NCI-H1105 treated with DMSO at 0.1 percent for 48 hours (cell line): ENCODE results near the gene SORCS2.
A peak's percentile ranks its signal among the peaks of the same experiment; 100 is the strongest.
"Not testable (repeated sequence)": the region's sequence is repeated elsewhere in the genome, so short reads cannot be mapped to it uniquely, and the experiment has no call there.

Source experiments
- DNase-seq: peaks from one replicate; lab custom pipeline; 2025; lab: John Stamatoyannopoulos, UW

Gene SORCS2

GRCh38 chr4:7552466-7552865, 360.1 kb downstream of the SORCS2 start:
- no peak for DNase-seq

GRCh38 chr4:7553280-7553679, 360.9 kb downstream of the SORCS2 start:
- DNase-seq = no peak

DNA sequence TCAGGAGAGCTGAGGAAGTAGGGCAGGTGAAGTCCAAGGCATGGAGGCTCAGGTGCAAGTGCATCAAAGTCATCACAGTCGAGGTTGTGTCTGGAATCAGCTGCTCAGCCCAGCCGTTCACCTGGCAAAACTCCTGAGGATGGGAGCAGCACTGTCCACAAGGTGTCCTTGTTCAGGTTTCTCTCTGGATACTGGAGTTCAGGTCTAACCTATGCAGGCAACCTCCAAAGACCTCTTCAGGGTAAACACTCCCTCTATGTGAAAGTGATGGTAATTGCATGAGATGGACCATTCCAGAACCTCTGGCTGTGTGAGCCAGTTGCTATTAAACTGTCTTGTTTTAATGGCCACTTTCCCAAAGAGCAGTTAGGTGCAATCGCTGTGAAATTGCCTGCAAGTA, 362.6 kb downstream of the SORCS2 start:
- no peak for DNase-seq

- DNase-seq = no peak
Measured at GRCh38 chr4:7556558-7556957, 364.2 kb downstream of the SORCS2 start.

GRCh38 chr4:7557456-7557855, 365.1 kb downstream of the SORCS2 start:
- no peak for DNase-seq

DNA sequence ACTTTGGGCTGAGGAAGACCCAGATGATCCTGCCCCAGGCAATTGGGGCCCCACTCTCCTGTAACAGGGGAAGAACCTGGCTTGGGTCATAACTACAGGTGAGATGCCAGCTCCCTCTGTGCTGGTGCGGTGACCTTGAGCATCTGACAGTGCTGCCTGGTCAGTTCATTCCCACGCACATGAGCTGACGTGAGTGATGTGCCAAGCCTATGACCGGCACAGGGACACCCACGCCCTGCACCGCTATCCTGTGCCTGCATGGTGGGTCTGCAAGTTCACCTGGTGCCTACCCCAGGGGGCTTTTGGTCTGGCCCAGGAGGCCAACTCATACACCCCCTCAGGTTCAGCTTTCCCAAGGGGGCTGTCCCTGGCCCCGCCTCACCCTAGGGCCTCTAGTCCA, 366.1 kb downstream of the SORCS2 start:
- no peak for DNase-seq

DNA sequence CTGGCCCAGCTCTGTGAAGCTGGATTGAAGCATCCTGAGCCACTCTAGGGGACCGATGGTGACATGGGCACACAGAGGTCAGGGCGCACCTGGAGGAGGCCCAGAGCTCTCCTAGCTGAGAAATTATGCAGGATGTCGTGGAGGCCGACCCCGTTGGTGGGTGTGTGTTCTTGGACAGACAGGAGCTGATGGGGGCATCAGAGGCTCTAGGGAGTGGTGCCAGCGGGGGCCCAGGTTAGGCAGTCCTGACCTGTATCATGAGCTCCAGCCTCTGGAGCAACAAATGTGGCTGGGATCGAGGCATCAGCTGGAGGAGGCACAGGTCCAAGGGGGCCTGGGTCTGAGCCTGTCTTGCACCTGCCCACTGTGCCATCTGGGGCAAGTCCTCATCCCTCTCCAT, 367.0 kb downstream of the SORCS2 start:
- no peak for DNase-seq

- peak; percentile 41 for DNase-seq
Measured at GRCh38 chr4:7559741-7560395, 367.5 kb downstream of the SORCS2 start.

- no peak for DNase-seq
Measured at GRCh38 chr4:7561557-7561956, 369.2 kb downstream of the SORCS2 start.

DNA sequence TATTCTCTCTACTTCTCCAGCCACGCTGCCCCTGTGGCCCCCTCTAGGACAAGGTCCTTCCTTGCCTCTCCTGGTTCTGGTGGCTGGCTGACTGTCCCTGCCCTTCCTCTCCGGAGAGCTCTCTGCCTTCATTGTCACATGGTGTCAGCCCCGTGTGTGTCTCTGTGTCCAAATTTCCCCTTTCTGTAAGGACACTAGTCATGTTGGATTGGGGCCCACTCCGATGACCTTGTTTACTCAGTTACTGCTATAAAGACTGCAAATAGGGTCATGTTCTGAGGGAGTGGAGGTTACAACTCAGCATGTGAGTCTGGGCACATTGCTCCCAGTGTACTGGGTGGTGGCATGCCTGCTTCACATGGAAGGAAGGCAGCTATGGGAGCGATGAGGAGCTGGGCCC, 371.9 kb downstream of the SORCS2 start:
- DNase-seq = no peak

DNA sequence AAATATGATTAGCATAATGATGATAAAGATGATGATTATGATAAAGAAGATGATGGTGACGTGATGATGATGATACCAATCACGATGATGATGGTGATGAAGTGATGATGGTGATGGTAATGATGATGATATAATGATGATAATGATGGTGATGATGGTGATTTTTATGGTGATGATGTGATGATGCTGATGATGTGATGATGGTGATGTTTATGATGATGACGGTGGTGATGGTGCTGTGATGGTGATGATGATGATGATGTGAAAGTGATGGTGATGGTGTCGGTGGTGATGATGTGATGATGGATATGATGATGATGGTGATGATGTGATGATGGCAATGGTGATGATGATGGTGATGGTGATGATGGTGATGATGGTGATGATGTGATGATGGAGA, 373.1 kb downstream of the SORCS2 start:
- no peak for DNase-seq

DNA sequence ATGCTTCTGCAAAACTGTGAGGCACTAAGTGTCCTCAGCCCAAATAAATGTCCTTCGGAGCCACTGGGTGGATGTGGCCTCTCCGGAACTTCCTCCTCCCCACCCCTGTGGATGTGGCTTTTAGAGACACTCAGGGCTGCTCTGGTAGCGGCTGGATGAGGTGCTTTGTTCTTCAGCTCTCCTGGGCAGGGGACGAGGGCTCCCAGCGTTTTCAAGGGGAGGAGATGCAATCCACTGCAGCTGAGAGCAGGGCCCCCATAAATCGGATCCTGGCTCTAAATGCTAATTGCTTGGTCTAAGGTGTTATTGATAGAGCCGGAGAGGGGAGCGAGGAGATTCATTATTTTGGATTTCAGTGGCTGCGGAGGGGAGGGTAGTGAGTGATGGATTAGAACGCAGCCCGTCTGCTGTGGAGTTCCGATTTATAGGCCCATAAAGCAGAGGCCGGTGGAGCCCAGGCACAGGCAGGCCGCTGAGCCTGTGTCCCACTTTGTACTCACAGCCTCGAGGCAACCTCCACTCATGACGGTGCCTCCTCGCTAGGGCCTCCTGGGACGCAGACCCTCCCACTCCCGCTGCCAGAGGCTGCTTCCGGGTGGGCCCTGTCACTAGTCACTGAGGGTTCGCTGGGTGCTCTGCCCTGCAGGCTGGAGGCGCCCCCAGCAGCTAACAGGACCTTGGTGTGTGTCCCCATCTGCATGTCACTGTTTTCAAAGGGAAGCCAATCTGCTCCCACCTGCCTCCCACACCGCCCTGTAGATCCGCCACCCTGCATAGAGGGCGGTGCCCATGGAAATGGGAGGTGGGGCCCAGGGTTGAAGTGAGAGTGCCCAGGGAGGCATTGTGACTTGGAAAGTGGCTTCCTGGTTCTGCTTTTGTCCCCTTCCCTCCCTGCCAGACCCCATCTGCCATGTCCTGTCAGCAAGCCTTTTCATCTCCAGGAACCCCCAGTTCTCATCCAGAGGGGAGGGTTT, 377.8 kb downstream of the SORCS2 start:
- no peak for DNase-seq

- DNase-seq = no peak
Measured at GRCh38 chr4:7571001-7571400, 378.7 kb downstream of the SORCS2 start.

GRCh38 chr4:7571701-7572100, 379.4 kb downstream of the SORCS2 start:
- no peak for DNase-seq

- no peak for DNase-seq
Measured at GRCh38 chr4:7572894-7573293, 380.6 kb downstream of the SORCS2 start.

DNA sequence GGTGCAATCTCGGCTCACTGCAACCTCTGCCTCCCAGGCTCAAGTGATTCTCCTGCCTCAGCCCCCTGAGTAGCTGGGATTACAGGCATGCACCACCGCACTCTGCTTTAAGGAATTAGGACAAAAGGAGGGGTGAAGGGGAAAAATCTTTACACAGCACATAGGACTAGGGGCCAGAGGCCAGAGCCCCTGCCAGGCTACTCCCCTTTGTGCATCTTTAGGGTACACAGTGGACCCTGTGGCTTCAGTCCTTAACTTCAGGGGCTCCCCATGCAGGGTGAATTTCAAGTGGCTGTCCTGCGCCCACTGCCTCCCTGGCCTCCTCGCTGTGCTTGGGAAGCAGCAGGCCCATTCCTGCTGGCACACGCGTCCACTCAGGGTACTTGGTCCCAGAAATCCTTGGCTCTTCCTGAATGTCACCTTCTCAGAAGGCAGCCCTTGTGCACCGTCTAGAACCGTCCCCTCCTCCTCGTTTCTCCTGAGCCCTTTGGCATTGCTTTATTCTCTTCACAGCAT, 381.3 kb downstream of the SORCS2 start:
- no peak for DNase-seq

- no peak for DNase-seq
Measured at GRCh38 chr4:7574287-7575014, 382.1 kb downstream of the SORCS2 start.

GRCh38 chr4:7575426-7575825, 383.1 kb downstream of the SORCS2 start:
- DNase-seq = no peak

GRCh38 chr4:7577361-7578039, 385.2 kb downstream of the SORCS2 start:
- not testable (repeated sequence) for DNase-seq

DNA sequence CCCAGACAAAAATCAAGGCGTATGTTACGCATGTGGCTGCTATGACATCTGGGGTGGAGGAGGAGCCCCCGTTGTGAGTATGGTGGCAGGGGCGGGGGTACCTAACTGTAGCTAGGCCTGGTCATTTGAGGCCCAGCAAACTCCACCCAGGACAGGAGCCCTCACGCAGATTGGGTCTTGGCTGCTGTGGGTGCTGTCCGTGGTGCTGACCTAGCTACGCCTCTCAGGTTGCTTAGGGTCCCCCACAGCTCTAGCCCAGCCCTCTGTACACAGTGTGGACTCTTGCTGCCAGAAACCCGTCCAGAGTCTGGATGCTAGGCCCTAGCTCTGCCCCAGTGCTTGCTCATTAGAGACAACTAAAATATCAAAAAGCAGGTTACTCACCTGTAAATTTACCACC, 389.1 kb downstream of the SORCS2 start:
- DNase-seq = no peak

- DNase-seq = no peak
Measured at GRCh38 chr4:7582313-7583097, 390.2 kb downstream of the SORCS2 start.
